Measurements from ENCODE around the gene OXNAD1. TPM values are rescaled to one million over a fixed set of nuclear protein-coding genes. Genes with fewer than 3 reads are reported as not detected.

The OXNAD1 gene
- total RNA-seq, 2 donors from 2014 or later: 23.4 to 26.2 TPM

DNA sequence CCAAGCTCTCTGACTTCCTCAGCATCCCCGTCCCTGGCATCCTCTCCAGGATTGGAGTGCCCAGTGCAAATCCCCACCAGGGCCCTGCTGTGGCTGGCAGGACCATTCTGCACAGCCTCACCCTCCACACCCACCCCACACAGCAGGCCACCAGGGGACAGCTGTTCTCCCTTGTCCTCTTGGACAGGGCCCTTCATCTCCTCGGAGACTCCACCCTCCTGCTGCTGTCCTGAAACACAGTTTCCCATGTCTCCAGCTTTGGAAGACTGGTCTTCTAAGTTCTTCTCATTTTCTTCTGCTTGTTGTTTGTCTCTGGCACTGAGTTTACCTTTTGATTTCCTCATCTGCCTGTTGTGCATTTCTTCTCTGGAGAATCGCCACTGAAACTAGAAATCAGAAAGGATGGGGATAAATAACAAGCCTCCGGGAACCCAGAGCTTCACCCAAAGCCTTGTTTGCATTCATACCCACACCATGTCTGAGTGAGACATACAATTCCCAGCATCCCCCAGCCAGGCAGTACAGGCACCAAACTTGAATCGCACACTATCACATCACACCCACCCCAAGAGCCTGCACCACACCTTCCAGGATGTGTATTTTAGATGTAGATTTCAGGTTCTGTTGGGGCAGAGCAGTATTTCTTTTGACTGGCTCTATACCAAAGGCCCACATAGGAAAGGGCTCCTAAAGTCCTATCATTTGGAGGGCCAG, 52.0 kb downstream of the OXNAD1 start:
- H3K9ac ChIP-seq (ENCODE audit: low read depth in 2 of 2, low read length in 2 of 2): no peak overlapping the region
- no peak for DNase-seq
- no peak overlapping the region for H3K27ac ChIP-seq
- intact Hi-C loops (cut with DNase I): no loop called here
- H3K27me3 ChIP-seq: no peaks in the 10 kb centered on the region
- TF ChIP-seq, protein P1, sequence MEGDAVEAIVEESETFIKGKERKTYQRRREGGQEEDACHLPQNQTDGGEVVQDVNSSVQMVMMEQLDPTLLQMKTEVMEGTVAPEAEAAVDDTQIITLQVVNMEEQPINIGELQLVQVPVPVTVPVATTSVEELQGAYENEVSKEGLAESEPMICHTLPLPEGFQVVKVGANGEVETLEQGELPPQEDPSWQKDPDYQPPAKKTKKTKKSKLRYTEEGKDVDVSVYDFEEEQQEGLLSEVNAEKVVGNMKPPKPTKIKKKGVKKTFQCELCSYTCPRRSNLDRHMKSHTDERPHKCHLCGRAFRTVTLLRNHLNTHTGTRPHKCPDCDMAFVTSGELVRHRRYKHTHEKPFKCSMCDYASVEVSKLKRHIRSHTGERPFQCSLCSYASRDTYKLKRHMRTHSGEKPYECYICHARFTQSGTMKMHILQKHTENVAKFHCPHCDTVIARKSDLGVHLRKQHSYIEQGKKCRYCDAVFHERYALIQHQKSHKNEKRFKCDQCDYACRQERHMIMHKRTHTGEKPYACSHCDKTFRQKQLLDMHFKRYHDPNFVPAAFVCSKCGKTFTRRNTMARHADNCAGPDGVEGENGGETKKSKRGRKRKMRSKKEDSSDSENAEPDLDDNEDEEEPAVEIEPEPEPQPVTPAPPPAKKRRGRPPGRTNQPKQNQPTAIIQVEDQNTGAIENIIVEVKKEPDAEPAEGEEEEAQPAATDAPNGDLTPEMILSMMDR (IDR thresholded peaks at IDR 0.05): no peak
- H3K4me1 ChIP-seq: no peaks in the 10 kb centered on the region
- H3K9me3 ChIP-seq: no peaks in the 10 kb centered on the region
- H3K4me3 ChIP-seq: no peak overlapping the region
- H3K36me3 ChIP-seq: no peaks in the 10 kb centered on the region

DNA sequence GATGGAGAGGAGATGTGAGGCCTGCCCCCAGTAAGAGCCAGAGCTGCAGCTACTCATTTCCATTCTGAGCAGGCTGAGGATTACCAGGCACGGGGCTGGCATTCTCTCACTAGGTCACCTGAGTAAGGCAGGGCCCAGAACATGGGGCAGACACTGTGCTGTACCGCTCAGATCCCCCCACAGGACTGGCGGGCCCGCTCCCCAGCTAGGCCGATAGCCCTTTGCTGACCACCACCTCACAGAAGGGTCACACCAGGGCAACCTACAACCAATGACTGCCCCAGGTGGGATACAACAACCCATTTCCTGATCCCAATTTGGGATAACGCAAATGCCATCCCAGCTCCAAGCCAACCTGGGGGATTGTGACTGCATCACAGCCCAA, 52.5 kb downstream of the OXNAD1 start:
- H3K4me3 ChIP-seq: no peak overlapping the region
- H3K27me3 ChIP-seq: no peaks in the 10 kb centered on the region
- no peaks in the 10 kb centered on the region for H3K9me3 ChIP-seq
- H3K27ac ChIP-seq: no peak overlapping the region
- TF ChIP-seq, protein P1 (IDR thresholded peaks at IDR 0.05): no peak
- no peak overlapping the region for H3K9ac ChIP-seq (ENCODE audit: low read depth in 2 of 2, low read length in 2 of 2)
- peaks cover 4% of the 10 kb centered on the region for H3K36me3 ChIP-seq
- intact Hi-C loops (cut with DNase I): no loop called here
- DNase-seq: no peak
- no peaks in the 10 kb centered on the region for H3K4me1 ChIP-seq

GRCh38 chr3:16318176-16318575, 53.2 kb downstream of the OXNAD1 start:
- H3K4me3 ChIP-seq: no peak overlapping the region
- intact Hi-C loops (cut with DNase I): no loop called here
- no peaks in the 10 kb centered on the region for H3K4me1 ChIP-seq
- H3K36me3 ChIP-seq: peaks cover 4% of the 10 kb centered on the region
- H3K9ac ChIP-seq (ENCODE audit: low read depth in 2 of 2, low read length in 2 of 2): no peak overlapping the region
- H3K9me3 ChIP-seq: no peaks in the 10 kb centered on the region
- DNase-seq: no peak
- H3K27ac ChIP-seq: peak overlapping the region; percentile 50
- H3K27me3 ChIP-seq: no peaks in the 10 kb centered on the region
- TF ChIP-seq, protein P1 (IDR thresholded peaks at IDR 0.05): no peak

GRCh38 chr3:16319307-16319706, 54.3 kb downstream of the OXNAD1 start:
- peak overlapping the region; percentile 50 for H3K27ac ChIP-seq
- H3K4me3 ChIP-seq: no peak overlapping the region
- no peaks in the 10 kb centered on the region for H3K27me3 ChIP-seq
- H3K4me1 ChIP-seq: no peaks in the 10 kb centered on the region
- no peak for DNase-seq
- intact Hi-C loops (cut with DNase I): no loop called here
- TF ChIP-seq, protein P1 (IDR thresholded peaks at IDR 0.05): peak; percentile 24
- no peak overlapping the region for H3K9ac ChIP-seq (ENCODE audit: low read depth in 2 of 2, low read length in 2 of 2)
- no peaks in the 10 kb centered on the region for H3K9me3 ChIP-seq
- peaks cover 4% of the 10 kb centered on the region for H3K36me3 ChIP-seq

- Histone ChIP-seq H3K27me3 (no peaks in the 10 kb centered on the region), H3K4me1 (no peaks in the 10 kb centered on the region), H3K9ac (ENCODE audit: low read depth in 2 of 2, low read length in 2 of 2) (no peak overlapping the region), H3K4me3 (no peak overlapping the region), H3K27ac (no peak overlapping the region), H3K36me3 (peaks cover 4% of the 10 kb centered on the region), H3K9me3 (no peaks in the 10 kb centered on the region)
- intact Hi-C loops (cut with DNase I): no loop called here
- TF ChIP-seq, protein P1 (IDR thresholded peaks at IDR 0.05): no peak
- DNase-seq: no peak
These were observed 54.7 kb downstream of the OXNAD1 start for GRCh38 chr3:16319723-16320122.

Data from colonic mucosa (tissue), 4 donors.